ENCODE measurements around the gene CDC37L1.

CDC37L1 gene

DNA sequence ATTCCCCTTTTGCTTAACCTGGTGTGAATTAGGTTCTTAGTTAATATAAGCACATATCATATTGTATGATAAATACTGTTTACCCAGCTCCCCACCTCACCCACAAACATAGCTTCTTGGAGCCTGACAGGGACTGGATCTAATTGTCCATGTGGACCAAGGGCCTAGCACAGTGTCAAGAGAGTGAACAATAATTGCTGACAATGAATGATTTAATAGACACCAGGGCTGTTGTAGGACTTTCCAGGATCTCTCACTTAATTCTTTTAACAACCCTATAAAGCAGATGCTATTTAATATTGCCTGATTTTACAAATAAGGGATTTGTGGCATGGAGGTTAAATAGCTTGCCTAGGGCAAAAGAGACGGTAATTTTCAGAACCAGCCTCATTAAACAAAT is 36.8 kb downstream of the CDC37L1 start:
- TF ChIP-seq, protein P1, sequence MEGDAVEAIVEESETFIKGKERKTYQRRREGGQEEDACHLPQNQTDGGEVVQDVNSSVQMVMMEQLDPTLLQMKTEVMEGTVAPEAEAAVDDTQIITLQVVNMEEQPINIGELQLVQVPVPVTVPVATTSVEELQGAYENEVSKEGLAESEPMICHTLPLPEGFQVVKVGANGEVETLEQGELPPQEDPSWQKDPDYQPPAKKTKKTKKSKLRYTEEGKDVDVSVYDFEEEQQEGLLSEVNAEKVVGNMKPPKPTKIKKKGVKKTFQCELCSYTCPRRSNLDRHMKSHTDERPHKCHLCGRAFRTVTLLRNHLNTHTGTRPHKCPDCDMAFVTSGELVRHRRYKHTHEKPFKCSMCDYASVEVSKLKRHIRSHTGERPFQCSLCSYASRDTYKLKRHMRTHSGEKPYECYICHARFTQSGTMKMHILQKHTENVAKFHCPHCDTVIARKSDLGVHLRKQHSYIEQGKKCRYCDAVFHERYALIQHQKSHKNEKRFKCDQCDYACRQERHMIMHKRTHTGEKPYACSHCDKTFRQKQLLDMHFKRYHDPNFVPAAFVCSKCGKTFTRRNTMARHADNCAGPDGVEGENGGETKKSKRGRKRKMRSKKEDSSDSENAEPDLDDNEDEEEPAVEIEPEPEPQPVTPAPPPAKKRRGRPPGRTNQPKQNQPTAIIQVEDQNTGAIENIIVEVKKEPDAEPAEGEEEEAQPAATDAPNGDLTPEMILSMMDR (conservative IDR thresholded peaks at IDR 0.05; ENCODE audit: low read depth), result no peak
- ChIA-PET CTCF (interaction anchor here (0.6 kb wide), 1 partner anchor 279 kb away, joined by 3 read pairs; no protein-coding TSS in a partner anchor), POLR2A (ENCODE audit: low non-redundant PET) (no interaction called here)
- DNase-seq (ENCODE audit: low spot score), result no peak
- no peak overlapping the region for H3K27ac ChIP-seq

DNA sequence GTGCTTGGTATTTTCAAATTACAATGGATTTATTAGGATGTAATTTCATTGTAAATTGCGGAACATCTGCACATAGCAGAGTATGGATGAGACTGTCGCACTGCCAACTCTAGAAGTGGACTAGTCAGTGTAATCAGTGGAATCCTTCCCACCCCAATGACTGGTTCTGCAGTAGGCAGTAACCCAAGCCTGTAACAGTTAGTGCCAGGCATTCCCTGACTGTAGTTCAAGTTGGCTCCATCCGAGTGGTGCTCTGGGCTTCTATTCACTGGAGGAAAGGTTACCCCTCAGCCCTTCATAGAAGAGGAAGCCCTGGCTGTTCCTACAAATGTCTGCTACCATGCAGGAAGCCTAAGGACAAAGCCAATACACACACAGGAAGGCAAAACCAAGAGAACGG is 38.4 kb downstream of the CDC37L1 start:
- POLR2A ChIA-PET (ENCODE audit: low non-redundant PET), result no interaction called here
- no peak overlapping the region for H3K27ac ChIP-seq
- TF ChIP-seq, protein P1 (conservative IDR thresholded peaks at IDR 0.05; ENCODE audit: low read depth), result no peak
- CTCF ChIA-PET, result no interaction called here
- DNase-seq (ENCODE audit: low spot score), result no peak

DNA sequence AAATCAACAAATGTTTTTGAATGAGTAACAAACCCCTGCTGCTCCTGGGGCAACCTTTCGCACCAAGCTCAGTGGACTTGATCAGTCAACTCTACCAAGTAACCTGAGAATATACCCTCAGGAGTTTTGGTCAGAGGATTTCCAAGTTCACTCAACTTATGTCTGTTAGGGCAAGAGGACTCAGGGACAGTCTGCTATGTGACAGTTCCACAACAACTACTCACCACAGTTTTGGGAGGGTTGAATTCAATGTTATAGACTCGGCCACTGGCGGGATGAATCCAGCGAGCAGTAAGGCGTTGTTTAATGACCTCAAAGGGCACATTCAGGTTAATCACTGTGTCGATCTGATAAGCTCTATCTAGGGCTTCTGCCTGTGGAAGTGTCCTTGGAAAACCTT is 39.5 kb downstream of the CDC37L1 start:
- no peak overlapping the region for H3K27ac ChIP-seq
- CTCF ChIA-PET, result no interaction called here
- no peak for DNase-seq (ENCODE audit: low spot score)
- TF ChIP-seq, protein P1 (conservative IDR thresholded peaks at IDR 0.05; ENCODE audit: low read depth), result no peak
- POLR2A ChIA-PET (ENCODE audit: low non-redundant PET), result no interaction called here

DNA sequence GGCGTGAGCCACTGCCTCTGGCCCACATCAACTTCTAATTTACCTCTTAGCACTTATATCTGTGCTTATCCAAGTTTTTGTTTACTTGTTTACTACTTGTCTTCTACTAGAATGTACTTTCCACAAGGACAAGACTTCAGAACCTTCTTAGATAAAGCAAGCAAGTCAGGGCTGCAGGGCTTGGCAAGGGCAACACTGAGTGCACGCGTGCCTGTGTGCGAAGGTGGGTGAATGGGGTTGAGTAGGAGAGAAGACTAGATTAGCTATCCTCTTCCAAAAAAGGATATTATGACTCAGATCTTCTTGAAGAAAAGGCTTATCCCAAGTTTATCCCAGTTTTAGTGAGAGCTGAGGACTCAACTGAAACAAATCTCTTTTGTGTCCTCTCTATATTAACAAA is 42.4 kb downstream of the CDC37L1 start:
- DNase-seq (ENCODE audit: low spot score), result no peak
- ChIA-PET POLR2A (ENCODE audit: low non-redundant PET) (no interaction called here), CTCF (interaction anchor here (0.5 kb wide), 1 partner anchor 272 kb away, joined by 3 read pairs; no protein-coding TSS in a partner anchor)
- H3K27ac ChIP-seq, result no peak overlapping the region
- TF ChIP-seq, protein P1 (conservative IDR thresholded peaks at IDR 0.05; ENCODE audit: low read depth), result no peak

DNA sequence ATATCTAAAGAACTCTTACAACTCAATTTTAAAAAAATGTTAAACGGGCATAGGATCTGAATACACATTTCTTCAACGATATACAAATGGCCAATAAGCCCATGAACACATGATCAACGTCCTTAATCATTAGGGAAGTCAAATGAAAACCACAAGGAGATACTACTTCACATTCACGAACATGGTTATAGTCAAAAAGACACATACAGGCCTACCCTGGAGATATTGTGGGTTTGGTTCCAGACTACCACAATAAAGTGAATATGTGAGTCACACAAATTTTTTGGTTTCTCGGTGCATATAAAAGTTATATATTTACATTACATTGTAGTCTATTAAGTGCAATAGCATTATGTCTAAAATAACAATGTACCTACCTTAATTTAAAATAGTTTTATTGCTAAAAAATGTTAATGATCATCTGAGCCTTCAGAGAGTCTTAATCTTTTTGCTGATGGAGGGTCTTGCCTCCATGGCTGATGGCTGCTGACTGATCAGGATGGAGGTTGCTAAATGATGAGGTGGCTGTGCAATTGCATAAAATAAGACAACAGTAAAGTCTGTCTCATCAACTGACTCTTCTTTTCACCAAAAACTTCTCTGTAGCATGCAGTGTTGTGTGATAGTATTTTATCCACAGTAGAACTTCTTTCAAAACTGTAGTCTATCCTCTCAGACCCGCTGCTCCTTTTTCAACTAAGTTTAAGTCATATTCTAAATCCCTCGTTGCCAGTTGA is 46.5 kb downstream of the CDC37L1 start:
- no peak for DNase-seq (ENCODE audit: low spot score)

DNA sequence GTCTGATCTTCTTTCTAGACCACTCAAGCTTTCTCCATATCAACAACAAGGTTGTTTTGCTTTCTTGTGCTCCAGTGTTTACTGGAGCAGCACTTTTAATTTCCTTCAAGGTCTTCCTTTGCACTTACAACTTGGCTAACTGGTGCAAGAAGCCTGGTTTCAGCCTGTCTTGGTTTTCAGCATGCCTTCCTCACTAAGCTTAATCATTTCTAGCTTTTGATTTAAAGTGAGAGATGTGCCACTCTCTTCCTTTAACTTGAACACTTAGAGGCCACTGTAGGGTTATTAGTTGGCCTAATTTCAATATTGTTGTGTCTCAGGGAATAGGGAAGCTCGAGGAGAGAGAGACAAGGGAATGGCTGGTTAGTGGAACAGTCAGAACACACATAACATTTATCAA is 48.2 kb downstream of the CDC37L1 start:
- TF ChIP-seq, protein P1 (conservative IDR thresholded peaks at IDR 0.05; ENCODE audit: low read depth), result no peak
- CTCF ChIA-PET, result no interaction called here
- POLR2A ChIA-PET (ENCODE audit: low non-redundant PET), result no interaction called here
- no peak overlapping the region for H3K27ac ChIP-seq
- no peak for DNase-seq (ENCODE audit: low spot score)

More for the DNA sequence above, 46.5 kb downstream of the CDC37L1 start:
- POLR2A ChIA-PET (ENCODE audit: low non-redundant PET), result no interaction called here
- TF ChIP-seq, protein P1 (conservative IDR thresholded peaks at IDR 0.05; ENCODE audit: low read depth), result no peak
- CTCF ChIA-PET, result no interaction called here
- H3K27ac ChIP-seq, result no peak overlapping the region
